ENCODE results near the gene PACRG.

- TF ChIP-seq TEAD4 (IDR thresholded peaks at IDR 0.05) (no peak), YY1 (IDR thresholded peaks at IDR 0.05; ENCODE audit: low read depth) (no peak), REST (IDR thresholded peaks at IDR 0.05; ENCODE audit: low read depth) (no peak), EP300 (IDR thresholded peaks at IDR 0.05; ENCODE audit: borderline replicate concordance) (no peak), TCF12 (IDR thresholded peaks at IDR 0.05; ENCODE audit: low read depth) (no peak), ZBTB7A (IDR thresholded peaks at IDR 0.05; ENCODE audit: low read depth) (no peak), USF1 (IDR thresholded peaks at IDR 0.05) (no peak), NFIC (IDR thresholded peaks at IDR 0.05) (no peak), TAF1 (IDR thresholded peaks at IDR 0.05; ENCODE audit: low read depth) (no peak), MAX (IDR thresholded peaks at IDR 0.05) (no peak), CREB1 (IDR thresholded peaks at IDR 0.05; ENCODE audit: low read depth) (no peak), EGR1 (IDR thresholded peaks at IDR 0.05) (no peak), CEBPB (IDR thresholded peaks at IDR 0.05) (no peak)
Observed at GRCh38 chr6:163332575-163332974, 604.8 kb downstream of the PACRG start.

Measured in Ishikawa (cell line).